HG03045 (cell line): Measurements from ENCODE around the gene PALLD.

Experiments used
- ATAC-seq: cut with Tn5 transposase; IDR thresholded peaks from one replicate; pipeline ENCODE4 v1.9.1; 2021; ENCODE audit warnings: mild to moderate bottlenecking, moderate library complexity; ENCODE audit not compliant: unreplicated experiment

Gene PALLD

DNA sequence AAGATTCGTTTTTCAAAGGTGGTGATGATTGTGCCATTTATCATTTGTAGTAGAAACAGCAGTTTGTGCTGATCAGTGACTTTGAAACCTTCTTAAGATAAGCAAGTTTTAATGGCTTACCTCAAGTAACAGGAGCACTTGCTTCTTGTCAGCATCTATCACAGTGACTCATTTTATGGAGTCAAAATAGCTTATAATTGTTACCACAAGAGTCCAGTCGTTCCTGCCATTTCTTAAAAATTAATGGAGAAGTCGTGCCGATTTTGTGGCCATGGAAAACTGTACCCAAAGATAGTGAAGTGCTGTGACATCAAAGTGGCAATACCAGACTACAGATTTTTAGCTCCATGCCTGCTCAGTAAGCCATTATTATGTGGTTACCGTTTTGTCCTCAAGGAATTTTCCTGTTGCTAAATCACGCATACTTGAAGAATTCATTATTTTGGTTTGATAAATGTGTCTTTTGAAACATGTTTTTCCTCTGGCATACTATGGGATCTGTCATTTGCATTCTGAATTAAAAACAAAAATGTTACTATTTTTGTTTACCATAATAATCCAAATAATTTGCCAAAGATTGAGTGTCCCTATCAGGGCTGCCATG lies 383.3 kb downstream of the PALLD start:
- ATAC-seq: no peak

DNA sequence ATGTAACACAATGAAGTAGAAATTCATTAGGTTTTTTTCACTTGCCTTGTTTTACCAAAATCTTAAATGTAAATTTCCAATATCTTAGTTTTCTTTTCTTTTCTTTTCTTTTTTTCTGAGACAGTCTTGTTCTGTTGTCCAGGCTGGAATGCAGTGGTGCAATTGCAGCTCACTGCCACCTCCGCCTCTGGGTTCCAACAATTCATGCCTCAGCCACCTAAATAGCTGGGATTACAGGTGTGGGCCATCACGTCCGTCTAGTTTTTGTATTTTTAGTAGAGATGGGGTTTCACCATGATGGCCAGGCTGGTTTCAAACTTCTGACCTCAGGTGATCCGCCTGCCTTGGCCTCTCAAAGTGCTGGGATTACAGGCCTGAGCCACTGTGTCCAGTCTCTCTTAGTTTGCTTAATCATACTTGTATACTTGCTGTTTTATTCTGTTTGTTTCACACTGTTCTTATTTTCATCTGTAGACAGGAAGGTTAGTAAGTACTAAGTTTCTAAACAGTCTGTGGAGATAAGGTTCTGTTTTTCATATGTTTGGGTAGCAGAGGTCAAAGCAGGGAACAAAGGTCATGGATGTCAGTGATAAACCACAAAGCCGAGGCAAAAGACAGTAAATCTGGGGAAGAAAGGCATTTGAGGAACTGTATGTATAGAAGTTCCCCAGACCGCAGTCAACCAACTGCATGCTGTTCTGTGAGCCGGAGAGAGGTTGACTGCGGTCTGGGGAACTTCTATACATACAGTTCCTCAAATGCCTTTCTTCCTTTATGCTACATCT lies 384.2 kb downstream of the PALLD start:
- peak; percentile 47 for ATAC-seq

DNA sequence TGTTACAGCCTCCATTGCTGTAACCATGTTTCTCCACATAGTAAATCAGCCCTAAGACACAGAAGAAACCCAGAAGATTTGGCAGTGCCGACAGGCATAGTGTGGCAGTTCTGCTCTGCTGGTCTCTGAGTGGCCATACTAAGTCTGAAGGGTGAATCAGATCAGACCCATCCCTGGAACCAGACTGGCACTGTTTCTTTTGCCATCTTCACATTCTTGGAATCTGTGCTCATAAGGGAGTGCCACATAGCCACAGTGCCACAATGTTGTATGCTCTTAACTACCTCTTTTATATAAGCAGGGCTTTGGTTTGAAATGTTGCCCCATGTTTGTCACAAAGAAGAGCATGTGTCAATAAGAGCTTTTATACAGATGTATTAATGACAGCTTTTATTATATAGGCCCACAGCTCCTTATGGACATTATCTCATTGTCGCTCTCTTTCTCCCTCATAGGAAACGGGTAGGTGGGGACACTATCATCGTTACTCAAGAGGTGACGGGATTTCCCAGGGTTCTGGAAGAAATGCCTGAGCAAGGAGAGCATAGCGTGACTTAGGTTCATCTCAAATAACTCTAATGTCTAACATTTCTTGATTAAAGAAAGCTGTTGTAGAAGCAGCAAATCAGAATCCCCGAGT lies 385.0 kb downstream of the PALLD start:
- ATAC-seq: no peak

DNA sequence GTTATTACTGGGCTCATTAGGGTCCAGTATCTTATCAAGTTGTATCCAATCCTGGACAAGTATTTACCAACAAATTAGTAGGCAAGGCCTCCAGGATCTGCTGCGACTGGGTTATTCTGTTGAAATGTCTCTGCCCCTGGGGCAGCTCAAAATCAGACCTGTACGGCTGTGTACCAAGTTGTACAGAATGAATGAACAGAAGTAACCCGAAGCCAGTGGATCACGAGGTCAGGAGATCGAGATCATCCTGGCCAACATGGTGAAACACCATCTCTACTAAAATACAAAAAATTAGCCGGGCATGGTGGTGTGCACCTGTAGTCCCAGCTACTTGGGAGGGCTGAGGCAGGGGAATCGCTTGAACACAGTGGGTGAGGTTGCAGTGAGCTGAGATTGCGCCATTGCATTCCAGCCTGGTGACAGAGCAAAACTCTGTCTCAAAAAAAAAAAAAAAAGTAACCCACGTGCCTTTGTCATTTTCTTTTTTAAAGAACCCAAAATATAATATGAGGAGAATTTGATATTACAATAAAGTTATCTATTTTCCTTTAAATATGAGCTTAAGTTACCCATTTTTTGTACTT lies 385.9 kb downstream of the PALLD start:
- ATAC-seq: no peak

DNA sequence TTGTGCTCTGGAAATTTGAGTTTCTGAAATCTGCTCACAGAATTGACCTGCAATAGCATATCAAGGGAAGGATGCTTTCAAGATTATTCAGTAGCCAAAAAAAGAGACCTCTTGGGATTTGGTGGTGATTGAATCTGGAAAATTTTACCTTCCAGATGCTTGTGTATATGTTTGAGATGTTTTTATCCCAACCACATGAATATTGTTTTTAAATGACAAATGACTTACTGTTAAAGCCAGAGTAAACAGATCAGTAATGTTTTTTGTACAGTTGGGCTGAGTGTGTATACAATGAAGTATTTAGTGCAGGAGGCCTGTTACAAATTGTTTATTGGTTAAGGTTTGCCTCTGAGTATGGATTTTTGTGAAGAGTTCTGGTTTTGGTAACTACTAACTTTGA lies 386.7 kb downstream of the PALLD start:
- ATAC-seq: no peak

DNA sequence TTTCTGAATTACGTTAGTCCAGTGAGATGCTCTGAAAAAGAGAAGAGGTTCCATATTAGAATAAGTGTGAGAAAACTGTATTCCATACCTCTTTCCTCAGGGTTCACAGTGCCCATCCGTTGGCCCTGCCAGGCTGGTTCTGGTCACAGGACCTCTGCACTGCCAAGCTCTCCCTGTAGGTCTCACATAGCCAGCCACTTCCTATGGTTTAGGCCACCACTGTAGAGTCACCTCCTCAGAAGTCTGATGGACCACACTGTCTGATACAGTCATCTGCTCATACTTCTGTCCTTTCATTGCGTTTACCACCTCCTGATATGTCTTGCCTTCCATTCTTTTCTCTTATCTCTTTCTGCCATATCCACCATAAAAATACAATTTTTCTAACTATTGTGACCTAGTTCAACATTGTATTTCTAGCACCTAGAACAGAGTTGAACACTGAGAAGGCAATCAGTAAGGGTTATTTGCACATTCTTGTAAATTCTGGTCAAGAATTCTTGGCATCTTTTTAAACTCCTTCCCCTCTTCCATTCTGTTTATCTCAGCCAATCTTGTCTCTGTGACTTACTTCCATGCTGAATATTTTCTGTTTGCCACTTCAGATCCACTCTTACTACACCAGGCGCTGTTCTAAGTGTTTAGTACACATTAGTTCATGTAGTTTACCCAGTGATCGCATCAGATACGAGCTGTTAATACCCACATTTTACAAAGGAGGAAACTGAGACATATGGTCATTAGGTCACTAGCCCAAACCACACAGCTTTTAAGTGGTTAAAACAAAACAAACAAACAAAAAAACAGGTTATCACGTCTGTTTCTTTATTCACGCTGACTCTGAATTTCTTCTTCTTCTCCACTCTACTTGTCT lies 387.6 kb downstream of the PALLD start:
- no peak for ATAC-seq

DNA sequence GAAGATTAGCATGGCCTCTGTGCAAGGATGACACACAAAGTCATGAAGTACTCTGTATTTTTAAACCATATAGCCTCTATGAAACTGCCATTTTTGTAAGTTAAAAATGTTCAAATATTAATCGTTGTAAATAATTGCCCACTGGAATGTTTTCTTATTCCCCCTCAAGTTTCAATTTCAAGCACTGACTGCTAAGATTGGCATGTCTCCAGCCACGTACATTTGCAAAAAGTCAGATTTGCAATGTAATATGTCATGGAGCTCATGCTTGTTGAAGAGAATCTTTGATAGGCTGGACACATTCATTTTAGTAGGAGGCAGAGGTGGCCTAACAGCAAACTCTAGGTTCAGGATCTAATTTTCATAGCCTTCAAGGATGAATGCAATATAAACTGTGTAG lies 388.5 kb downstream of the PALLD start:
- no peak for ATAC-seq

DNA sequence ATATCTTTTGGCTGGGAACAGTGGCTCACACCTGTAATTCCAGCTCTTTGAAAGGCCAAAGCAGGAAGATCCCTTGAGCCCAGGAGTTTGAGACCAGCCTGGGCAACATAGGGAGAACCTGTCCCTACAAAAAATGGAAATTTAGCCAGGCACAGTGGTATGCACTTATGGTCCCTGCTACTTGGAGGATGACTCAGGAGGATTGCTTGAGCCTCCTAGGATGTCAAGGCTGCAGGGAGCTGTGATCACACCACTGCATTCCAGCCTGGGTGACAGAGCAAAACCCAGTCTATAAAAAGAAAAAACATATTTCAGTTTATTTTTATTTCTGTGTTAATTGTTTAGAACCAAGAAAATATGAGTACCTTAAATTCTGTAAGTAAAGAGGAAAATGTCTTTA lies 389.5 kb downstream of the PALLD start:
- no peak for ATAC-seq

DNA sequence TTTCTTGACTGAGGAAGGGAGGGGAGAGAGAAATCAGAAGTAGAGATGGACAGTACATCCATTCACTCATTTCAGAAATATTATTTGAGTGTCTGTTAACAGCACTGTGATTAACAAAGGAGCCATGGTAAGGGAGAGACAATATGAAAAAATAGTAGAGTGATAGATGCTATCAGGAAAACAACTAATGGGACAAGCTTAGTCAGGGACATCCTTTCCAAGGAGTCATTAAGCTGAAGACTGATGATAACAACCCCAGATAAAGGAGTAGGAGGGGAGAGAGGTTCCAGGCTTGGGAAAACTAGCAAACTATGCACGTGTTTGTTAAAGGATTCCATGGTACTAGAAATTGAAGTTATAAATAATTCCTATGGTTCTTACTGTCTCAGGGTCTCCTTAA lies 391.0 kb downstream of the PALLD start:
- ATAC-seq: no peak

DNA sequence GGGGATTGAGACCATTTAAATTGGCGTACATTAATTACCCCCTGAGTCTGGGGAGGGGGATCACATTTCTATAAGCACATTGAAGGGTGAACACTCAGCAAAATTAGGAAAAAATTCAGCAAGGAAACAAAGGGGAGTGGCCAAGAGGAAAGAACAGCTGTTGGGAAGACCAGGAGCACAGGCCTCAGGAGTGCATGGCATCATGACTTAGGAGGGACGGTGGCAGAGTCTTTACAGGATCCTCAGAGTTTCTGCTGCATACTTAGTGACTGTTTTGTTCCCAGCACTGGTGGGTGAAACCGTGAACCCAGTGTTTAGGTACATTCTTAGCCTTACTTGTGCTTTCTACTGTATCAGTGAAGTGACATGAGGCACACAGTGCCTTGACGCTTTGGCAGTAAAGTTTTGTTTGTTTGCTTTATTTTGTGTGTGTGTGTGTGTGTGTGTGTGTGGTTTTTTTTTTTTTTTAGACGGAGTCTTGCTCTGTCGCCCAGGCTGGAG lies 391.9 kb downstream of the PALLD start:
- no peak for ATAC-seq

DNA sequence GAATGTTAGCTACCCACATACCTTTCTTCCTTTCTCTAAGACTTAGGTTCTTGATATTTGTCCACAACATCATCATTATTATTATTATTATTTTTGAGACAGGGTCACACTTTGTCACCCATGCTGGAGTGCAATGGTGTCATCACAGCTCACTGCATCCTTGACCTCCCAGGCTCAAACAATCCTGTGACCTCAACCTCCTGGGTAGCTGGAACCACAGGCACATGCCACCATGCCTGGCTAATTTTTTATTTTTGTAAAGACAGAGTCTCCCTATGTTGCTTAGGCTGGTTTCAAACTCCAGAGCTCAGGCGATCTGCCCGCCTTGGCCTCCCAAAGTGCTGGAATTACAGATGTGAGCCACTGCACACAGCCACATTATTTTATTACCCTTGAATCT lies 394.2 kb downstream of the PALLD start:
- no peak for ATAC-seq

DNA sequence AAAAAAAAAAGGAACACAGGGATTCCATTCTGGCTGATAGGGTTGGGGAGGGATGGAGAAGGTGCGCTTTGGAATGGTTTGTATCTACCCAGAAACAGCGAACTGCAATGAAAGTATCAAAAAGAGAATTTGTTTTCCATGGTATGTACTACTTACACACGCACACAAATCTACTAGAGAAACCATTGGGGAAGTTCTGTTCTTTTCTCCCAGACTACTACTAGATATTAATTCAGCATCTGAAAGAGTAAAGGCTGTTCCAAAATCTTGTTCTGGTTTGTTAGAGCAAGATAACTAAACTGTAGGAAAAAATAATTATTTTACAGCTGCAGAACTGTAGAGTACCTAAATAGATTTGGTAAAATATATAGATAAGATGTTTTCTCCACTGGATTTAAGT lies 394.8 kb downstream of the PALLD start:
- ATAC-seq: no peak

DNA sequence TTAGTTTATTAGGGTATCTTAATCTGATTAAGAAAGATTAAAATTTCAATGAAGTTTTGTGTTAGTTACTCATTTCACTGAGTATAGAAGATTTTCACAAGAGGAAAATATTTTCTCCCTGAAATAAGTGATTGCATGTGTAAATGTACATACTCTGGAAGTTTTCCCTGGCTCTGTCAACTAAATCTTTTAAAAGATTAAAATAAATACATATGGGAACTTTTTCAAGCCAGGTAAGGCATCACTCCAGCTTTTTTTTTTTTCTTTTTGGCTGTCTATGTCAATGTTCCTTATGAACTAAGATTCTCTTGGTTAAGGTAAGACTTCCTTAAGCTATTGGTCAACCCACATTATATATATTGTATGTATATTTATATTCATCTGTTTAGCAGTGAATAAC lies 395.6 kb downstream of the PALLD start:
- no peak for ATAC-seq

DNA sequence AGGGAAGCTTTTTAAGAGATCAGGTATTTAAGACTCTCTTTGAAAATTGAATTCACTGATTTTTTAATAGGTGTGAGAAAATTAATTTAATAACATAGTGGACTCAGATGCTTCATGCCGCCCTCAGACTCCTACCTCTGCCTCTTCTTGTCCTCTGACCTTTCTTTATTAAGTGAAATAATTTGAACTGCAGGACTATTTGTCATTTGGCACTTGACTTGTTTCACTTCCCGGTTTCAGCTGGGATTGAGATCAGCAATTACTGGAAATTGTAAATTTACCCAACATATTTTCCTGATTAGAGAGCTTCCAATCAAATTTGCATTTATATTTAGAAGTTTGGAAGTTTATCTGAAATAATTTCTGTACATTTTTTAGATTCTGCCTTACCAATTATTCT lies 396.4 kb downstream of the PALLD start:
- no peak for ATAC-seq

DNA sequence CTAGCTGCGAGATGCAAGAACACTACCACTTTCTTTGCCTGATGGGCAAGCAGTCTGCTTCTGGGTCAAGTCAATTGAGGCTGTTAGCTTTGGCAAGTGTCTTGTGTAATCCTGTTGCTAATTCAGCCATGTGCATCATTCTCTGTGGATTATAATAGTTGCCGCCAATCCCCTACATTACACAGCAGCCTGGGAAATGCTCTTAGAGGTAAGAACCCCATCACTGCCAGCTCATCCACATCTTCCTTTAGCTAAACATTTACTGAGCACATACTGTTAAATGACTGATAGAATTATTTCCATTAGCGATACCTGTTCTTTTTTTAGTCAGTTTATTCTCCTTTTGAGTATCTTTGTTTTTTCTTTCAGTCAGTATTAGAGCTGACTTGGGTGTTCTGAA lies 397.0 kb downstream of the PALLD start:
- no peak for ATAC-seq

DNA sequence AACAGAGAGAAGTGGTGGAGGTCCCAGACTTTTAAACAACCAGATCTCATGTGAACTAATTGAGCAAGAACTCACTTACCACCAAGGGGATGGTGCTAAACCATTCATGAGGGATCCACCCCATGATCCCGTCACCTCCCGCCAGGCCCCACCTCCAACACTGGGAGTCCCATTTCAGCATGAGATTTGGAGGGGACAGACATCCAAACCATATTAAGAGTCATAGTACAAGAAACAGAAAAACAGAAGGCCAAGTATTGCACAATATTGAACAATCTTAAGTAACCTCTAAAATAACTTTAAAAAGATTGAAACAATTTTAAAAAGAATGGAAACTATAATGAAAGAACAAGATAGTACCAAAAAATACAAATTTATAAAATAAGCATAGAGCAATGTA lies 403.2 kb downstream of the PALLD start:
- ATAC-seq: no peak

DNA sequence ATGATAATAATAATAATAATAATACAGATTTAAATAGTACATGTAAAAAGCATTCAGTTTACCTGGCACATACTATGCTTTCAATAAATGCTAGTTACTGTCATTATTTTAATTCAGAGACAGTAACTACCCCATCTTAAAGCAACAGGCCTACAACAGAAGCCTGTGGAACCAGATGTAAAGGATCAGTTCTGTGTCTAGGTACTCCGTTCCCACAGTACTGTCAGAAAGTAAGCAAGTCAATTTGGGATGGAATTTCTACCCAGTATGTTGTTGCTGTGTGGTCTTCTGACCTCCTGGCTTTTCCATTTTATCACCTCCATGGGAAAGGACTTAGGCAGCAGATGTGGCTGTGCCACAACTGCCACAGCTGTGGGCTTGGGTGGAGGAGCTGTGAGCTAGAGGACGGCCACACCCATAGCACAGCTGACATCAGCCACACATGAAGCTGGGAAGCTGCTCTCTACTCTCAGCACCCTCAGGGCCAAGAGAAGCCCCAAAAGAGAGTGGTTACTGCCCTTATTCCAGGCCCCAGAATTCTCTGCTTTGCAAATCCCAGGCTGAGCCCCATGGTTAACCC lies 410.4 kb downstream of the PALLD start:
- ATAC-seq: no peak

DNA sequence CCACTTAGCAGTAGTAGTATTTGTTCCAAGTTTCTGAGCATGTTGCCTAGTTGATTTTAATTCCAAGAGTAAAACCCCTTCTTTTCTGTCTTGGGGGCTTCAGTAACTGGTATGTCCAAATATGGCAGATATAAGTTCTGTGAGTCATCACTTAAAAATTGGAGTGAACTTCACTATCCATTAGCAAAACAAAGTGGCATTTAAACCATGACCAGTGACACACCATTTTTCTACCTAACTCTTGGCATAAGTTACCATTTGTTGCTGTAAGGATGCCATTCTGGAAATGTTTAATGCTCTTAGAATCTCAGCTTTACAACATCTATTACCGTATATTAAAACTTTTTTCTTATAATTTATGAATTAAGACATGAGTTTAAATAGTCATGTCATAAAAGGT lies 411.2 kb downstream of the PALLD start:
- ATAC-seq: no peak

DNA sequence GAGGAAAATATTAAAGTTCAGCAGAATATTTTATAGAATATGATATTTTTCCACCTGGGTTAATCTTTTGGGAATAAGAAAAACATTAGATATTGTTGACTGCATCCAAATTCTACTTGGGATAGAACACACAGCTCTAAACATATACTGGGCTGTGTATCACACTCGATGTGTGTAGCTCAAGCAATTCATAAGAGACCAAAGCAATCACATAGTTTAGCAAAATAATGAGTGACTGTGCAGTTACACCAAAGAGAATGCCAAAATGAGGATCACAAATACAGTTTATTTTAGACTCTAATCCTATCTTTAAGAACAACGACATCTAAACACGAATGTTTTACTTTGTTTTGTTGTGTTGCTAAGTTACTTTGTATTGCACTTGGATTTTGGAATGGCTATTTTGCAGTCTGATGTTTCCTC lies 412.0 kb downstream of the PALLD start:
- ATAC-seq: no peak

DNA sequence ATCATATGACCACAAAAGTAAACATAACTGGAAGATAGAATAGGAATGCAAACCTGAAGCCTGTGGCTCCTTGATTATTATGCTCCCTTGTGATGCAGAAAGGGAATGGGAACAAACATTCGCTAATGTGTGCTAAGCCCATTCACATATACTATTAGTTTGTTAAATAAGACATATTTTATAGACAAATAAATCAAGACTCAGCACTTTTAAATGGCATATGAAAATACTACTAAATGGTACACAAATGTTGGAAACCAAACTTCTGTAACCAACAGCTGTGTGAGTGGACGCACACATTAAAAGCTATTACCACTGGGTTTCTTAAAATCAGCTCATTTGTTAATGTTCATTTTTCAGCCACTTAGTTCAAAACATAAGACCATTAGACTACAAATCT lies 417.2 kb downstream of the PALLD start:
- ATAC-seq: no peak
